Calu3 (cell line): ENCODE data around the gene AFAP1. TPM values are rescaled to one million over a fixed set of nuclear protein-coding genes. Genes with fewer than 3 reads are reported as not detected.

Source experiments
- BruUV-seq: library from RNA; stranded (reverse); fragments of 400-500 nt; replicated peaks from 2 replicates; lab custom pipeline; 2021; lab: Mats Ljungman, UMichigan
- CTCF ChIA-PET: fragments of 300-600 bp; sonication (Branson Sonifier 250); formaldehyde crosslinking; loops from one replicate; lab custom pipeline; 2022; ENCODE audit warnings: antibody characterized with exemption; lab: Charles Lee
- DNase-seq: peaks from one replicate; pipeline ENCODE4 v3.0.0; 2022
- H3K27ac Mint-ChIP-seq: one replicate; pipeline ENCODE4 v1.8.0; 2022; ENCODE audit warnings: mixed read lengths; ENCODE audit not compliant: unreplicated experiment
- H3K27me3 Mint-ChIP-seq: one replicate; pipeline ENCODE4 v1.8.0; 2022; ENCODE audit warnings: mixed read lengths; ENCODE audit not compliant: unreplicated experiment
- H3K36me3 Mint-ChIP-seq: one replicate; pipeline ENCODE4 v1.8.0; 2022; ENCODE audit warnings: mild to moderate bottlenecking, moderate library complexity, mixed read lengths; ENCODE audit not compliant: insufficient read depth, unreplicated experiment
- H3K4me1 Mint-ChIP-seq: one replicate; pipeline ENCODE4 v1.8.0; 2022; ENCODE audit warnings: mild to moderate bottlenecking, low read depth, mixed read lengths; ENCODE audit not compliant: unreplicated experiment
- H3K4me3 Mint-ChIP-seq: one replicate; pipeline ENCODE4 v1.8.0; 2022; ENCODE audit warnings: mild to moderate bottlenecking, low read depth, moderate library complexity, mixed read lengths; ENCODE audit not compliant: unreplicated experiment
- H3K9me3 Mint-ChIP-seq: one replicate; pipeline ENCODE4 v1.8.0; 2022; ENCODE audit warnings: low read depth, mixed read lengths; ENCODE audit not compliant: unreplicated experiment
- intact Hi-C: fragments of 100-400 bp; cut with micrococcal nuclease; formaldehyde crosslinking; loops from one replicate; pipeline ENCODE4 v1.10.0; 2022; ENCODE audit not compliant: unreplicated experiment
- total RNA-seq: library from RNA; stranded (reverse); gene quantifications from 2 replicates; pipeline ENCODE4 v1.2.3, GENCODE V29; 2022
- TF ChIP-seq, protein P1 (sequence below): fragments of 200-600 bp; IDR thresholded peaks from one replicate; pipeline ENCODE4 v1.8.0; 2022; ENCODE audit warnings: antibody characterized with exemption; ENCODE audit not compliant: unreplicated experiment

AFAP1 gene
- total RNA-seq, 1 experiment from 2014 or later = 40.1 TPM

GRCh38 chr4:7763788-7764187 lies 175.9 kb downstream of the AFAP1 start:
- peaks cover 31% of the 10 kb centered on the region for H3K36me3 Mint-ChIP-seq
- H3K4me3 Mint-ChIP-seq = no peak overlapping the region
- DNase-seq = no peak
- H3K4me1 Mint-ChIP-seq = no peaks in the 10 kb centered on the region
- H3K27me3 Mint-ChIP-seq = no peaks in the 10 kb centered on the region
- no peaks in the 10 kb centered on the region for H3K9me3 Mint-ChIP-seq
- CTCF ChIA-PET = no interaction called here
- TF ChIP-seq, protein P1, sequence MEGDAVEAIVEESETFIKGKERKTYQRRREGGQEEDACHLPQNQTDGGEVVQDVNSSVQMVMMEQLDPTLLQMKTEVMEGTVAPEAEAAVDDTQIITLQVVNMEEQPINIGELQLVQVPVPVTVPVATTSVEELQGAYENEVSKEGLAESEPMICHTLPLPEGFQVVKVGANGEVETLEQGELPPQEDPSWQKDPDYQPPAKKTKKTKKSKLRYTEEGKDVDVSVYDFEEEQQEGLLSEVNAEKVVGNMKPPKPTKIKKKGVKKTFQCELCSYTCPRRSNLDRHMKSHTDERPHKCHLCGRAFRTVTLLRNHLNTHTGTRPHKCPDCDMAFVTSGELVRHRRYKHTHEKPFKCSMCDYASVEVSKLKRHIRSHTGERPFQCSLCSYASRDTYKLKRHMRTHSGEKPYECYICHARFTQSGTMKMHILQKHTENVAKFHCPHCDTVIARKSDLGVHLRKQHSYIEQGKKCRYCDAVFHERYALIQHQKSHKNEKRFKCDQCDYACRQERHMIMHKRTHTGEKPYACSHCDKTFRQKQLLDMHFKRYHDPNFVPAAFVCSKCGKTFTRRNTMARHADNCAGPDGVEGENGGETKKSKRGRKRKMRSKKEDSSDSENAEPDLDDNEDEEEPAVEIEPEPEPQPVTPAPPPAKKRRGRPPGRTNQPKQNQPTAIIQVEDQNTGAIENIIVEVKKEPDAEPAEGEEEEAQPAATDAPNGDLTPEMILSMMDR = no peak
- no TSS peak for BruUV-seq
- no peak overlapping the region for H3K27ac Mint-ChIP-seq
- intact Hi-C loops = no loop called here

- Mint-ChIP-seq H3K4me1 (no peaks in the 10 kb centered on the region), H3K4me3 (no peak overlapping the region), H3K9me3 (no peaks in the 10 kb centered on the region), H3K27me3 (no peaks in the 10 kb centered on the region), H3K36me3 (peaks cover 28% of the 10 kb centered on the region), H3K27ac (no peak overlapping the region)
- intact Hi-C loops = no loop called here
- CTCF ChIA-PET = no interaction called here
- TF ChIP-seq, protein P1 = no peak
- BruUV-seq = no TSS peak
- DNase-seq = no peak
Observed at GRCh38 chr4:7763106-7763505, 176.6 kb downstream of the AFAP1 start.

DNA sequence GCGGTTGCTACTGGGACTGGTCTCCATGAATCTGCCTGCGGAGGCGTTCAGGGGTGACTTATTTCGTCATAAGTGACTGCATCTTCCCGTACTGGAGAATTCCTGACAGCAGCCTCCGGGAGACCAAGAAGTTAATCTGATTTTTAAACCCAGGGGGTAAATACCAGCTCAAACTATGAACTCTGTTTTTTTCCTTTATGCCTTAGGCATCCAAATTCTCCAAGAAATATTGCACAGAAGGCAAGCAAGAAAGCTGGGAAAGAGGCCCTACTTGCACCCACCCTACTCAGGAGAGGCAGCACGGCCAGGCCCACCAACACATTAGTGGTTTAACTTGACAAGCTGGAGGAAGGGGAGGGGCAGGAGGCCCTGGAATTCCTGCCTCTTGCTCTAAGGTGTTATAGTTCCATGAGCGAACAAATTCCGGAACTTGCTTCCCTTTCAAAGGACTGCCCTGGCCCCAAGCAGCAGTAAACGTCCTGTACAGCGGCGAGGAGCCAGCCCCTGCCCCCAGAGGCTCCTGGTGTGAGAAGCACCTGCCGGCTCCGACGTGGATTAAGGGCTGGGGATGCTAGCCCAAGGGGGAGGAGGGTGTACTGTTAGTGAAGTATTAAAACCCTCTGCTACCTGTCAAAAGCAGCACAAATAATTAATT lies 177.2 kb downstream of the AFAP1 start:
- BruUV-seq = no TSS peak
- Mint-ChIP-seq H3K4me1 (no peaks in the 10 kb centered on the region), H3K27ac (no peak overlapping the region), H3K9me3 (no peaks in the 10 kb centered on the region), H3K36me3 (peaks cover 22% of the 10 kb centered on the region), H3K27me3 (no peaks in the 10 kb centered on the region), H3K4me3 (no peak overlapping the region)
- CTCF ChIA-PET = no interaction called here
- intact Hi-C loops = no loop called here
- DNase-seq = no peak
- TF ChIP-seq, protein P1 = no peak

DNA sequence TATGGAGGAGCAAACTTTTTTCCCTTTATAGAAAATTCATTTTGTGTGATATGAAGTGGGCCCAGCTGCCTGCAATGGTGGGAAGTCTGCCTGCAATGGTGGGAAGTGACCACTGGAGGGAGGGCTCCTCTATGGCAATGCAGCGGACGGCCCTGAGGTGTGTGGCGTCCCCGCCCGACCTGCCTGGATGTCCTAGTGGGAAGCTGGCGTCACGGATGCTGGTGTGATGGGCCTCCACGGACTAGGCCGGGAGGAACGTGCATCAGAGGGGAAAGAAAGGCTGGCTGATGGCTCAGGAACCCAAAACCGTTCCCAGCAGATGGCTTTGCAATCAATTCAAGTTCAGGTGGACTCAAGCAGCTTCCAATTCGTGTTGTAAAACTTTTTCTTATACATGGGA lies 177.9 kb downstream of the AFAP1 start:
- intact Hi-C loops = no loop called here
- no peaks in the 10 kb centered on the region for H3K4me1 Mint-ChIP-seq
- TF ChIP-seq, protein P1 = peak; percentile 50
- peak; percentile 18 for DNase-seq
- no peak overlapping the region for H3K4me3 Mint-ChIP-seq
- H3K9me3 Mint-ChIP-seq = no peaks in the 10 kb centered on the region
- peaks cover 21% of the 10 kb centered on the region for H3K36me3 Mint-ChIP-seq
- no peak overlapping the region for H3K27ac Mint-ChIP-seq
- CTCF ChIA-PET = interaction anchor here (0.7 kb wide), 1 partner anchor 55 kb away, joined by 3 read pairs; no protein-coding TSS in a partner anchor
- no TSS peak for BruUV-seq
- H3K27me3 Mint-ChIP-seq = no peaks in the 10 kb centered on the region
